HG03571 (cell line): ENCODE results near the gene NDC80.

Source experiments
- ATAC-seq: cut with Tn5 transposase; IDR thresholded peaks from one replicate; pipeline ENCODE4 v1.9.1; 2021; ENCODE audit not compliant: unreplicated experiment

NDC80 gene

GRCh38 chr18:2555895-2556294 lies 15.5 kb upstream of the NDC80 start:
- ATAC-seq: no peak

GRCh38 chr18:2557536-2557935 lies 13.8 kb upstream of the NDC80 start:
- ATAC-seq: no peak

- ATAC-seq: no peak
Observed at GRCh38 chr18:2559249-2559648, 12.1 kb upstream of the NDC80 start.

- ATAC-seq: no peak
Observed at GRCh38 chr18:2564373-2564772, 7.0 kb upstream of the NDC80 start.

- ATAC-seq: no peak
Observed at GRCh38 chr18:2568129-2568528, 3.2 kb upstream of the NDC80 start.

- no peak for ATAC-seq
Observed at GRCh38 chr18:2568605-2569004, 2.8 kb upstream of the NDC80 start.

- no peak for ATAC-seq
Observed at GRCh38 chr18:2569338-2570207, 1.8 kb upstream of the NDC80 start.

- ATAC-seq: peak; percentile 43
Observed at GRCh38 chr18:2570772-2571199, 571 bp upstream of the NDC80 start.

GRCh38 chr18:2572171-2572569 lies 813 bp downstream of the NDC80 start:
- no peak for ATAC-seq

GRCh38 chr18:2572892-2573291 lies 1.5 kb downstream of the NDC80 start:
- ATAC-seq: no peak

- no peak for ATAC-seq
Observed at GRCh38 chr18:2573408-2573807, 2.1 kb downstream of the NDC80 start.

GRCh38 chr18:2587788-2588187 lies 16.4 kb downstream of the NDC80 start:
- ATAC-seq: no peak

GRCh38 chr18:2588666-2589344 lies 17.4 kb downstream of the NDC80 start:
- ATAC-seq: no peak

GRCh38 chr18:2589345-2590068 lies 18.1 kb downstream of the NDC80 start:
- ATAC-seq: no peak

GRCh38 chr18:2590303-2590702 lies 18.9 kb downstream of the NDC80 start:
- ATAC-seq: no peak

GRCh38 chr18:2597639-2598038 lies 26.3 kb downstream of the NDC80 start:
- ATAC-seq: no peak

GRCh38 chr18:2602844-2603243 lies 31.5 kb downstream of the NDC80 start:
- no peak for ATAC-seq

- no peak for ATAC-seq
Observed at GRCh38 chr18:2606335-2606734, 35.0 kb downstream of the NDC80 start.

- ATAC-seq: no peak
Observed at GRCh38 chr18:2609604-2610003, 38.2 kb downstream of the NDC80 start.

- no peak for ATAC-seq
Observed at GRCh38 chr18:2610549-2610948, 39.2 kb downstream of the NDC80 start.

GRCh38 chr18:2612996-2613395 lies 41.6 kb downstream of the NDC80 start:
- ATAC-seq: no peak
